GM23338 (cell line): ENCODE results near the gene PSMD12. TPM values are rescaled to one million over a fixed set of nuclear protein-coding genes. Genes with fewer than 3 reads are reported as not detected.

Source experiments
- ATAC-seq: fragments of 200-7000 bp; cut with Tn5 transposase; 3 replicates; pipeline ENCODE4 v1.9.1; 2020
- DNase-seq: peaks from one replicate; pipeline ENCODE4 v3.0.0-alpha.2; 2015; ENCODE audit warnings: low spot score
- H2AFZ ChIP-seq: fragments of 200-600 bp; sonication (generic); 2 replicates; pipeline ENCODE4 v1.8.0; 2016; ENCODE audit warnings: antibody characterized with exemption, mild to moderate bottlenecking, moderate library complexity
- H3F3A ChIP-seq: fragments of 200-600 bp; sonication (generic); replicated peaks from 2 replicates; pipeline ENCODE4 v1.8.0; 2017; ENCODE audit warnings: antibody characterized with exemption, mixed run types, low read depth
- H3K27ac ChIP-seq: fragments of 200-600 bp; sonication (generic); 2 replicates; pipeline ENCODE4 v1.6.1; 2016; ENCODE audit warnings: low read depth
- H3K27me3 ChIP-seq: fragments of 200-600 bp; sonication (generic); 2 replicates; pipeline ENCODE4 v1.8.0; 2016; ENCODE audit warnings: mild to moderate bottlenecking, mixed run types, moderate library complexity; ENCODE audit not compliant: insufficient read depth
- H3K36me3 ChIP-seq: fragments of 200-600 bp; sonication (generic); 2 replicates; pipeline ENCODE4 v1.8.0; 2016; ENCODE audit warnings: mild to moderate bottlenecking; ENCODE audit not compliant: insufficient read depth
- H3K4me1 ChIP-seq: fragments of 200-600 bp; sonication (generic); 2 replicates; pipeline ENCODE4 v1.8.0; 2016; ENCODE audit warnings: mild to moderate bottlenecking, moderate library complexity; ENCODE audit not compliant: insufficient read depth
- H3K4me2 ChIP-seq: fragments of 200-600 bp; sonication (generic); 2 replicates; pipeline ENCODE4 v1.7.1; 2017; ENCODE audit warnings: mixed run types
- H3K4me3 ChIP-seq: fragments of 200-600 bp; sonication (generic); 2 replicates; pipeline ENCODE4 v1.6.1; 2016; ENCODE audit warnings: mixed run types
- H3K79me2 ChIP-seq: fragments of 200-600 bp; sonication (generic); replicated peaks from 2 replicates; pipeline ENCODE4 v1.8.0; 2017; ENCODE audit warnings: mild to moderate bottlenecking; ENCODE audit not compliant: insufficient read depth
- H3K9me2 ChIP-seq: fragments of 200-600 bp; sonication (generic); 2 replicates; pipeline ENCODE4 v1.8.0; 2017; ENCODE audit not compliant: insufficient read depth
- H4K20me1 ChIP-seq: fragments of 200-600 bp; sonication (generic); replicated peaks from 2 replicates; pipeline ENCODE4 v1.8.0; 2017; ENCODE audit warnings: mild to moderate bottlenecking; ENCODE audit not compliant: insufficient read depth
- H3K27ac Mint-ChIP-seq: 2 replicates; pipeline ENCODE4 v1.8.0; 2020; ENCODE audit warnings: inconsistent platforms, mild to moderate bottlenecking, moderate library complexity, mixed read lengths
- H3K27me3 Mint-ChIP-seq: 3 replicates; pipeline ENCODE4 v1.8.0; 2022; ENCODE audit warnings: low read depth, mild to moderate bottlenecking, moderate library complexity, mixed read lengths, inconsistent platforms; ENCODE audit not compliant: insufficient read depth, poor library complexity
- H3K36me3 Mint-ChIP-seq: 3 replicates; pipeline ENCODE4 v1.8.0; 2021; ENCODE audit warnings: low read depth, mild to moderate bottlenecking, inconsistent platforms, moderate library complexity, mixed read lengths
- H3K4me1 Mint-ChIP-seq: 3 replicates; pipeline ENCODE4 v1.8.0; 2020; ENCODE audit warnings: mild to moderate bottlenecking, inconsistent platforms, mixed read lengths
- H3K4me3 Mint-ChIP-seq: 3 replicates; pipeline ENCODE4 v1.8.0; 2021; ENCODE audit warnings: moderate library complexity, mild to moderate bottlenecking, inconsistent platforms, mixed read lengths
- H3K9me3 Mint-ChIP-seq: 3 replicates; pipeline ENCODE4 v1.8.0; 2020; ENCODE audit warnings: moderate library complexity, mild to moderate bottlenecking, inconsistent platforms, mixed read lengths
- EZH2 ChIP-seq: fragments of 200-600 bp; sonication (generic); IDR thresholded peaks from one replicate; pipeline ENCODE4 v1.8.0; 2017; ENCODE audit warnings: antibody characterized with exemption, mild to moderate bottlenecking, low read depth; ENCODE audit not compliant: unreplicated experiment
- EZH2phosphoT487 ChIP-seq: fragments of 200-600 bp; sonication (generic); IDR thresholded peaks from one replicate; pipeline ENCODE4 v1.8.1; 2018; ENCODE audit warnings: antibody characterized with exemption; ENCODE audit not compliant: unreplicated experiment
- JUNB ChIP-seq: IDR thresholded peaks from one replicate; pipeline ENCODE4 v1.6.1; 2016; ENCODE audit warnings: antibody characterized with exemption; ENCODE audit not compliant: unreplicated experiment
- NANOG ChIP-seq: IDR thresholded peaks from 2 replicates; pipeline ENCODE4 v1.6.1; 2016; ENCODE audit warnings: antibody characterized with exemption, borderline replicate concordance
- POLR2AphosphoS5 ChIP-seq: IDR thresholded peaks from 2 replicates; pipeline ENCODE4 v1.6.1; 2016; ENCODE audit warnings: antibody characterized with exemption, low read depth
- STAT1 ChIP-seq: IDR thresholded peaks from one replicate; pipeline ENCODE4 v1.6.1; 2016; ENCODE audit warnings: antibody characterized with exemption; ENCODE audit not compliant: unreplicated experiment
- ZNF114 ChIP-seq: fragments of 250-450 bp; sonication (Bioruptor Pico); IDR thresholded peaks from 2 replicates; pipeline ENCODE4 v1.5.0; 2020; ENCODE audit warnings: mild to moderate bottlenecking, moderate library complexity
- ZNF331 ChIP-seq: fragments of 250-450 bp; sonication (Bioruptor Pico); IDR thresholded peaks from 2 replicates; pipeline ENCODE4 v1.5.0; 2020; ENCODE audit warnings: low read depth, mild to moderate bottlenecking, moderate library complexity
- polyA plus RNA-seq: library from polyadenylated mRNA; unstranded; fragments of >200 nt; fragmentation: Nextera tagmentation; extraction: Ambion mirVana; gene quantifications from 2 replicates; pipeline ENCODE4 v1.2.1, GENCODE V29; 2016
- total RNA-seq: library from RNA; depleted of rRNA; stranded (reverse); fragments of >200 nt; shearing (Covaris generic); gene quantifications from 2 replicates; pipeline ENCODE4 v1.2.3, GENCODE V29; 2014
- TF ChIP-seq, protein P1 (sequence below): IDR thresholded peaks from 2 replicates; pipeline ENCODE4 v1.6.1; 2016; ENCODE audit warnings: antibody characterized with exemption
- TF ChIP-seq, protein P2 (sequence below): IDR thresholded peaks from one replicate; pipeline ENCODE4 v1.6.1; 2018; ENCODE audit warnings: antibody characterized with exemption; ENCODE audit not compliant: unreplicated experiment
- TF ChIP-seq, protein P3 (sequence below), 2 experiments: fragments of 200-600 bp in 1 of 2; sonication (generic) in 1 of 2; conservative IDR thresholded peaks; 2 replicates each; pipeline versions ENCODE4 v1.5.1 to v1.6.1; 2016 to 2017; ENCODE audit warnings: antibody characterized with exemption in 2 of 2, low read depth in 2 of 2, mild to moderate bottlenecking in 2 of 2, moderate library complexity in 1 of 2

PSMD12 gene
- total and polyA plus RNA-seq, 2 experiments from 2014 or later: 73.7 to 146 TPM

DNA sequence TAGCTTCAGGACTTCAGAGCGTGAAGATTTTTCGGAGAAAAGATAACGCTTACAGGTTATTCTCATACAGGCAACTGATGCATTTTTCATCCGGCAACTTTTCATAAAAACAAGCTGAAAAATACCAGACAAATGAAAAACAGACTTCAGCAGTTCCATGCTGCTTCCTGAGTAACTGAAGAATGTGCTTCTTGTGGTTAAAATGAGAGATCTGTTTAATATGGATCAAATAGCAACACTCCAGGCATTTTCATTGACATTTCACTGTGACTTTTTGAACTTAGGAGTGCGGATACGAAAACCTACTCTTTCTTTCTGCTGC, 10.0 kb upstream of the PSMD12 start:
- Mint-ChIP-seq H3K4me3 (peak overlapping the region; percentile 88), H3K27me3 (peaks cover 15% of the 10 kb centered on the region), H3K36me3 (peaks cover 21% of the 10 kb centered on the region), H3K4me1 (peaks cover 33% of the 10 kb centered on the region), H3K27ac (peak overlapping the region; percentile 96), H3K9me3 (peaks cover 9% of the 10 kb centered on the region; the same call in 2 of the 3 replicates)
- Histone ChIP-seq H2AFZ (peak overlapping the region; percentile 99), H3K4me3 (peak overlapping the region; percentile 91), H3K27me3 (no peaks in the 10 kb centered on the region), H3K4me2 (peak overlapping the region; percentile 95), H3K4me1 (peaks cover 16% of the 10 kb centered on the region), H3K36me3 (no peaks in the 10 kb centered on the region), H4K20me1 (no peaks in the 10 kb centered on the region), H3K27ac (peak overlapping the region; percentile 99), H3K9me2 (no peaks in the 10 kb centered on the region), H3K79me2 (peaks cover 31% of the 10 kb centered on the region), H3F3A (peaks cover 21% of the 10 kb centered on the region; the same call in 1 of the 2 replicates)
- no peak for TF ChIP-seq ZNF114 (CRISPR knock-in tag)
- no peak for TF ChIP-seq STAT1
- TF ChIP-seq ZNF331 (CRISPR knock-in tag): no peak
- TF ChIP-seq, protein P1, sequence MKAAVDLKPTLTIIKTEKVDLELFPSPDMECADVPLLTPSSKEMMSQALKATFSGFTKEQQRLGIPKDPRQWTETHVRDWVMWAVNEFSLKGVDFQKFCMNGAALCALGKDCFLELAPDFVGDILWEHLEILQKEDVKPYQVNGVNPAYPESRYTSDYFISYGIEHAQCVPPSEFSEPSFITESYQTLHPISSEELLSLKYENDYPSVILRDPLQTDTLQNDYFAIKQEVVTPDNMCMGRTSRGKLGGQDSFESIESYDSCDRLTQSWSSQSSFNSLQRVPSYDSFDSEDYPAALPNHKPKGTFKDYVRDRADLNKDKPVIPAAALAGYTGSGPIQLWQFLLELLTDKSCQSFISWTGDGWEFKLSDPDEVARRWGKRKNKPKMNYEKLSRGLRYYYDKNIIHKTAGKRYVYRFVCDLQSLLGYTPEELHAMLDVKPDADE: no peak
- no peak for TF ChIP-seq NANOG
- DNase-seq (no peak), ATAC-seq (no peak)

DNA sequence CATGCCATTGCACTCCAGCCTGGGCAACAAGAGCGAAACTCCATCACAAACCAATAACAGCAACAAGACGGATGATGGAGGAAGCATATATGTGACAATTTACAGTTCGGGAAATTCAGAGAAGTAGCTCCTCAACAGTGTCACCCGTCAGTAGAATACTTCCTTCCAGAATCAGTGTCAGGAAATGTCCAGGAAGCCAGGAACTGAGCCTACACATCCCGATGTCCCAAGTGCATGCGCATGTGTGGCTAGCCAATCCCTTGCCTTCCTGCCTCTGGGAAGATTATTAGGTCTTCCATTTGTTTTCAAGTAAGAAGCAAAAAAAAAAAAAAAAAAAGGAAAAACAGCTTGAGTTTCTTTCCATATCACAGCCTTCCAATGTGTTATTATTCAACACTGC, 9.3 kb upstream of the PSMD12 start:
- peaks cover 33% of the 10 kb centered on the region for H3K4me1 Mint-ChIP-seq
- Histone ChIP-seq H3K79me2 (peaks cover 25% of the 10 kb centered on the region), H3K27ac (no peak overlapping the region), H3F3A (peaks cover 21% of the 10 kb centered on the region; the same call in 1 of the 2 replicates), H3K9me2 (no peaks in the 10 kb centered on the region), H3K36me3 (no peaks in the 10 kb centered on the region), H4K20me1 (no peaks in the 10 kb centered on the region), H3K4me2 (peak overlapping the region; percentile 95), H3K27me3 (no peaks in the 10 kb centered on the region), H2AFZ (no peak overlapping the region), H3K4me3 (peak overlapping the region; percentile 91), H3K4me1 (peaks cover 16% of the 10 kb centered on the region)
- peaks cover 9% of the 10 kb centered on the region; the same call in 2 of the 3 replicates for H3K9me3 Mint-ChIP-seq
- ATAC-seq (no peak), DNase-seq (no peak)
- peaks cover 15% of the 10 kb centered on the region for H3K27me3 Mint-ChIP-seq
- no peak overlapping the region for H3K27ac Mint-ChIP-seq
- H3K36me3 Mint-ChIP-seq: peaks cover 18% of the 10 kb centered on the region
- H3K4me3 Mint-ChIP-seq: peak overlapping the region; percentile 88; the same call in 2 of the 3 replicates
- TF ChIP-seq, protein P1: no peak
- TF ChIP-seq, protein P2, sequence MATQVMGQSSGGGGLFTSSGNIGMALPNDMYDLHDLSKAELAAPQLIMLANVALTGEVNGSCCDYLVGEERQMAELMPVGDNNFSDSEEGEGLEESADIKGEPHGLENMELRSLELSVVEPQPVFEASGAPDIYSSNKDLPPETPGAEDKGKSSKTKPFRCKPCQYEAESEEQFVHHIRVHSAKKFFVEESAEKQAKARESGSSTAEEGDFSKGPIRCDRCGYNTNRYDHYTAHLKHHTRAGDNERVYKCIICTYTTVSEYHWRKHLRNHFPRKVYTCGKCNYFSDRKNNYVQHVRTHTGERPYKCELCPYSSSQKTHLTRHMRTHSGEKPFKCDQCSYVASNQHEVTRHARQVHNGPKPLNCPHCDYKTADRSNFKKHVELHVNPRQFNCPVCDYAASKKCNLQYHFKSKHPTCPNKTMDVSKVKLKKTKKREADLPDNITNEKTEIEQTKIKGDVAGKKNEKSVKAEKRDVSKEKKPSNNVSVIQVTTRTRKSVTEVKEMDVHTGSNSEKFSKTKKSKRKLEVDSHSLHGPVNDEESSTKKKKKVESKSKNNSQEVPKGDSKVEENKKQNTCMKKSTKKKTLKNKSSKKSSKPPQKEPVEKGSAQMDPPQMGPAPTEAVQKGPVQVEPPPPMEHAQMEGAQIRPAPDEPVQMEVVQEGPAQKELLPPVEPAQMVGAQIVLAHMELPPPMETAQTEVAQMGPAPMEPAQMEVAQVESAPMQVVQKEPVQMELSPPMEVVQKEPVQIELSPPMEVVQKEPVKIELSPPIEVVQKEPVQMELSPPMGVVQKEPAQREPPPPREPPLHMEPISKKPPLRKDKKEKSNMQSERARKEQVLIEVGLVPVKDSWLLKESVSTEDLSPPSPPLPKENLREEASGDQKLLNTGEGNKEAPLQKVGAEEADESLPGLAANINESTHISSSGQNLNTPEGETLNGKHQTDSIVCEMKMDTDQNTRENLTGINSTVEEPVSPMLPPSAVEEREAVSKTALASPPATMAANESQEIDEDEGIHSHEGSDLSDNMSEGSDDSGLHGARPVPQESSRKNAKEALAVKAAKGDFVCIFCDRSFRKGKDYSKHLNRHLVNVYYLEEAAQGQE: no peak
- TF ChIP-seq STAT1: no peak
- TF ChIP-seq JUNB: no peak
- TF ChIP-seq, protein P3, sequence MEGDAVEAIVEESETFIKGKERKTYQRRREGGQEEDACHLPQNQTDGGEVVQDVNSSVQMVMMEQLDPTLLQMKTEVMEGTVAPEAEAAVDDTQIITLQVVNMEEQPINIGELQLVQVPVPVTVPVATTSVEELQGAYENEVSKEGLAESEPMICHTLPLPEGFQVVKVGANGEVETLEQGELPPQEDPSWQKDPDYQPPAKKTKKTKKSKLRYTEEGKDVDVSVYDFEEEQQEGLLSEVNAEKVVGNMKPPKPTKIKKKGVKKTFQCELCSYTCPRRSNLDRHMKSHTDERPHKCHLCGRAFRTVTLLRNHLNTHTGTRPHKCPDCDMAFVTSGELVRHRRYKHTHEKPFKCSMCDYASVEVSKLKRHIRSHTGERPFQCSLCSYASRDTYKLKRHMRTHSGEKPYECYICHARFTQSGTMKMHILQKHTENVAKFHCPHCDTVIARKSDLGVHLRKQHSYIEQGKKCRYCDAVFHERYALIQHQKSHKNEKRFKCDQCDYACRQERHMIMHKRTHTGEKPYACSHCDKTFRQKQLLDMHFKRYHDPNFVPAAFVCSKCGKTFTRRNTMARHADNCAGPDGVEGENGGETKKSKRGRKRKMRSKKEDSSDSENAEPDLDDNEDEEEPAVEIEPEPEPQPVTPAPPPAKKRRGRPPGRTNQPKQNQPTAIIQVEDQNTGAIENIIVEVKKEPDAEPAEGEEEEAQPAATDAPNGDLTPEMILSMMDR (conservative IDR thresholded peaks at IDR 0.05; ENCODE audit: low read depth in 2 of 2): no peak
- TF ChIP-seq ZNF114 (CRISPR knock-in tag): no peak
- no peak for TF ChIP-seq NANOG
- no peak for TF ChIP-seq EZH2
- TF ChIP-seq EZH2phosphoT487: no peak
- TF ChIP-seq POLR2AphosphoS5: no peak
- no peak for TF ChIP-seq ZNF331 (CRISPR knock-in tag)
